ENCODE measurements around the gene ALDH9A1.

- TF ChIP-seq EP300 (IDR thresholded peaks at IDR 0.05) (no peak), CTCF (IDR thresholded peaks at IDR 0.05) (no peak), POLR2A (IDR thresholded peaks at IDR 0.05) (no peak)
Measured at GRCh38 chr1:165738794-165739193, 40.4 kb upstream of the ALDH9A1 start.

Measured in gastroesophageal sphincter (tissue), 3 donors.